ENCODE results near the gene MAP3K20. TPM values are rescaled to one million over a fixed set of nuclear protein-coding genes. Genes with fewer than 3 reads are reported as not detected.

The MAP3K20 gene
- total RNA-seq, 1 donor from 2014 or later, result 21.3 TPM

- H3K9me3 ChIP-seq, result no peaks in the 10 kb centered on the region
- H3K27ac ChIP-seq, result peak overlapping the region; percentile 31 to 65
- intact Hi-C loops (cut with DNase I), result loop anchor here (5.0 kb wide), 1 partner anchor 71 kb away; no protein-coding TSS in a partner anchor
- H3K36me3 ChIP-seq, result no peaks in the 10 kb centered on the region
- H3K27me3 ChIP-seq, result no peaks in the 10 kb centered on the region
- H3K4me1 ChIP-seq, result peaks cover 0 to 22% of the 10 kb centered on the region in 2 donors
- no peak for TF ChIP-seq CTCF (IDR thresholded peaks at IDR 0.05)
- DNase-seq (ENCODE audit: low spot score in 2 of 2), result no peak
- no peak overlapping the region for H3K4me3 ChIP-seq
These were observed 11.0 kb downstream of the MAP3K20 start for GRCh38 chr2:173086518-173087213.

GRCh38 chr2:173087214-173087581 is 11.6 kb downstream of the MAP3K20 start:
- DNase-seq (ENCODE audit: low spot score in 2 of 2), result no peak
- no peaks in the 10 kb centered on the region for H3K9me3 ChIP-seq
- H3K36me3 ChIP-seq, result no peaks in the 10 kb centered on the region
- H3K4me3 ChIP-seq, result no peak overlapping the region
- no peak for TF ChIP-seq CTCF (IDR thresholded peaks at IDR 0.05)
- peak overlapping the region; percentile 31 to 65 for H3K27ac ChIP-seq
- intact Hi-C loops (cut with DNase I), result loop anchor here (5.0 kb wide), 1 partner anchor 70 kb away; no protein-coding TSS in a partner anchor
- no peaks in the 10 kb centered on the region for H3K27me3 ChIP-seq
- peaks cover 0 to 27% of the 10 kb centered on the region in 2 donors for H3K4me1 ChIP-seq

GRCh38 chr2:173087793-173088496 is 12.3 kb downstream of the MAP3K20 start:
- DNase-seq (ENCODE audit: low spot score in 2 of 2), result no peak
- peak overlapping the region in 1 of 2 donors; percentile 65 for H3K27ac ChIP-seq
- H3K27me3 ChIP-seq, result no peaks in the 10 kb centered on the region
- H3K4me1 ChIP-seq, result peaks cover 0 to 28% of the 10 kb centered on the region in 2 donors
- H3K36me3 ChIP-seq, result no peaks in the 10 kb centered on the region
- TF ChIP-seq CTCF (IDR thresholded peaks at IDR 0.05), result no peak
- no peak overlapping the region for H3K4me3 ChIP-seq
- intact Hi-C loops (cut with DNase I), result loop anchor here (5.0 kb wide), 1 partner anchor 69 kb away; no protein-coding TSS in a partner anchor
- no peaks in the 10 kb centered on the region for H3K9me3 ChIP-seq

- Histone ChIP-seq H3K4me1 (peaks cover 0 to 19% of the 10 kb centered on the region in 2 donors), H3K27ac (peak overlapping the region; percentile 67 to 72), H3K27me3 (no peaks in the 10 kb centered on the region), H3K4me3 (peak overlapping the region; percentile 18 to 47), H3K36me3 (no peaks in the 10 kb centered on the region), H3K9me3 (no peaks in the 10 kb centered on the region)
- no peak for DNase-seq (ENCODE audit: low spot score in 2 of 2)
- intact Hi-C loops (cut with DNase I), result loop anchor here (5.0 kb wide), 1 partner anchor 122 kb away; no protein-coding TSS in a partner anchor
- no peak for TF ChIP-seq CTCF (IDR thresholded peaks at IDR 0.05)
These were observed 14.7 kb downstream of the MAP3K20 start for GRCh38 chr2:173090276-173090877.

- no peaks in the 10 kb centered on the region for H3K36me3 ChIP-seq
- H3K4me3 ChIP-seq, result peak overlapping the region; percentile 30 to 47
- no peaks in the 10 kb centered on the region for H3K27me3 ChIP-seq
- H3K4me1 ChIP-seq, result peaks cover 0 to 19% of the 10 kb centered on the region in 2 donors
- intact Hi-C loops (cut with DNase I), result loop anchor here (5.0 kb wide), 1 partner anchor 121 kb away; no protein-coding TSS in a partner anchor
- no peaks in the 10 kb centered on the region for H3K9me3 ChIP-seq
- H3K27ac ChIP-seq, result peak overlapping the region; percentile 67 to 72
- no peak for DNase-seq (ENCODE audit: low spot score in 2 of 2)
- peak; percentile 18 to 40 (median 26) for TF ChIP-seq CTCF (IDR thresholded peaks at IDR 0.05)
These were observed 15.5 kb downstream of the MAP3K20 start for GRCh38 chr2:173090973-173091660.

All from ascending aorta (tissue), 2 donors.